HepG2 (cell line): Measurements from ENCODE around the gene AP2B1. TPM values are rescaled to one million over a fixed set of nuclear protein-coding genes. Genes with fewer than 3 reads are reported as not detected.
A peak's percentile ranks its signal among the peaks of the same experiment; 100 is the strongest.

Source experiments
- ATAC-seq: fragments of 200-7000 bp; cut with Tn5 transposase; 3 replicates; pipeline ENCODE4 v1.9.1; 2020; ENCODE audit warnings: mild to moderate bottlenecking, moderate library complexity
- BruUV-seq: library from RNA; stranded (reverse); fragments of 400-500 nt; replicated peaks from 2 replicates; lab custom pipeline; 2021; lab: Mats Ljungman, UMichigan
- CTCF ChIA-PET: fragments of 300-600 bp; formaldehyde crosslinking; extraction: SDS; loops from one replicate; lab custom pipeline; 2021; ENCODE audit warnings: low total read pairs, inconsistent platforms, low intra/inter-chr PET ratio; lab: Yijun Ruan, JAX
- POLR2A ChIA-PET: fragments of 350-600 bp; sonication (Branson Sonifier 250); formaldehyde crosslinking; loops from one replicate; lab custom pipeline; 2020; ENCODE audit warnings: antibody characterized with exemption, inconsistent platforms; lab: Yijun Ruan, JAX
- DNase-seq: peaks from one replicate; pipeline ENCODE4 v3.0.0-alpha.2; 2015; ENCODE audit warnings: low spot score
- FAIRE-seq: peaks from 3 replicates; lab custom pipeline; 2011; peaks lifted over from hg19 to GRCh38; lab: Jason Lieb, UNC
- H2AFZ ChIP-seq: one replicate; pipeline ENCODE4 v1.6.1; 2011; ENCODE audit warnings: low read length, inconsistent platforms
- H3K27ac ChIP-seq: fragments of 300-600 bp; 3 replicates; pipeline ENCODE4 v1.8.0; 2011; ENCODE audit warnings: mixed run types, mild to moderate bottlenecking, mixed read lengths, low read length, inconsistent platforms; ENCODE audit not compliant: insufficient read depth; ENCODE audit errors: extremely low read length
- H3K27me3 ChIP-seq, 2 experiments: fragments of 200-600 bp in 1 of 2; 2 replicates in 1 of 2; 3 replicates in 1 of 2; pipeline versions ENCODE4 v1.6.0 to v1.8.0; 2011; ENCODE audit warnings: low read length in 2 of 2, mild to moderate bottlenecking in 2 of 2, moderate library complexity in 2 of 2, inconsistent platforms in 1 of 2; ENCODE audit not compliant: insufficient read depth in 2 of 2, control insufficient read depth in 1 of 2
- H3K36me3 ChIP-seq, 2 experiments: fragments of 200-600 bp in 1 of 2; replicated peaks in 1 of 2; 2 replicates in 1 of 2; 3 replicates in 1 of 2; pipeline versions ENCODE4 v1.5.1 to v1.8.0; 2011; ENCODE audit warnings: low read length in 2 of 2, inconsistent platforms in 1 of 2; ENCODE audit not compliant: insufficient read depth in 2 of 2, control insufficient read depth in 1 of 2
- H3K4me1 ChIP-seq: 2 replicates; pipeline ENCODE4 v1.5.1; 2012; ENCODE audit warnings: low read length, inconsistent platforms; ENCODE audit not compliant: insufficient read depth
- H3K4me2 ChIP-seq: 2 replicates; pipeline ENCODE4 v1.6.0; 2011; ENCODE audit warnings: low read depth, low read length, inconsistent platforms
- H3K4me3 ChIP-seq, 3 experiments: fragments of 200-600 bp in 1 of 3; sonication (generic), shearing (Covaris generic) in 1 of 3; replicated peaks in 1 of 3; 2 replicates each; pipeline ENCODE4 v1.5.1; 2011 to 2016; ENCODE audit warnings: low read length in 3 of 3, inconsistent platforms in 2 of 3, low read depth in 2 of 3, mild to moderate bottlenecking in 2 of 3, control low read depth in 1 of 3, mixed read lengths in 1 of 3; ENCODE audit not compliant: insufficient read depth in 1 of 3
- H3K79me2 ChIP-seq: one replicate; pipeline ENCODE4 v1.6.1; 2011; ENCODE audit warnings: low read length, inconsistent platforms; ENCODE audit not compliant: insufficient read depth
- H3K9ac ChIP-seq: 2 replicates; pipeline ENCODE4 v1.6.0; 2011; ENCODE audit warnings: mild to moderate bottlenecking, low read depth, low read length, inconsistent platforms; ENCODE audit not compliant: insufficient read depth
- H3K9me3 ChIP-seq: 2 replicates; pipeline ENCODE4 v1.5.1; 2012; ENCODE audit warnings: mild to moderate bottlenecking, low read length
- H4K20me1 ChIP-seq: 2 replicates; pipeline ENCODE4 v1.6.0; 2011; ENCODE audit warnings: inconsistent platforms, mild to moderate bottlenecking, low read length, moderate library complexity; ENCODE audit not compliant: insufficient read depth
- MEIS1 ChIP-seq: sonication (generic); formaldehyde crosslinking; IDR thresholded peaks from 2 replicates; pipeline ENCODE4 v1.9.0; 2021; ENCODE audit warnings: mild to moderate bottlenecking, missing genetic modification reagents, moderate library complexity, borderline replicate concordance
- MTF1 ChIP-seq: sonication (generic); formaldehyde crosslinking; IDR thresholded peaks from 2 replicates; pipeline ENCODE4 v1.5.0; 2020; ENCODE audit warnings: missing genetic modification reagents
- RCOR2 ChIP-seq: IDR thresholded peaks from 2 replicates; pipeline ENCODE4 v1.6.1; 2016; ENCODE audit warnings: missing biosample characterization, missing genetic modification reagents
- RXRB ChIP-seq: IDR thresholded peaks from 2 replicates; pipeline ENCODE4 v1.6.1; 2016; ENCODE audit warnings: borderline replicate concordance, missing genetic modification reagents, missing compliant biosample characterization
- SRSF1 ChIP-seq: fragments of 200-400 bp; formaldehyde crosslinking; optimal IDR thresholded peaks from 2 replicates; pipeline ENCODE3; 2017; ENCODE audit warnings: mild to moderate bottlenecking, low read depth, low read length, moderate library complexity
- U2AF1 ChIP-seq: fragments of 200-400 bp; formaldehyde crosslinking; optimal IDR thresholded peaks from 2 replicates; pipeline ENCODE3; 2017; ENCODE audit warnings: mild to moderate bottlenecking, low read depth, low read length
- ZFP37 ChIP-seq: sonication (generic); formaldehyde crosslinking; IDR thresholded peaks from 2 replicates; pipeline ENCODE4 v1.4.0; 2020; ENCODE audit warnings: missing genetic modification reagents, borderline replicate concordance
- ZNF670 ChIP-seq: sonication (generic); formaldehyde crosslinking; IDR thresholded peaks from 2 replicates; pipeline ENCODE4 v1.8.0; 2022; ENCODE audit warnings: mild to moderate bottlenecking, missing genetic modification reagents, borderline replicate concordance
- ZNF878 ChIP-seq: sonication (generic); formaldehyde crosslinking; IDR thresholded peaks from 2 replicates; pipeline ENCODE4 v1.8.1; 2023; ENCODE audit warnings: mild to moderate bottlenecking, missing genetic modification reagents, moderate library complexity
- ZNF883 ChIP-seq: sonication (generic); formaldehyde crosslinking; IDR thresholded peaks from 2 replicates; pipeline ENCODE4 v1.5.1; 2020; ENCODE audit warnings: mild to moderate bottlenecking, missing genetic modification reagents; ENCODE audit errors: not compliant biosample characterization
- WGBS: methylation state at CpG from one replicate; pipeline ENCODE4 v1.1.6; 2017; ENCODE audit warnings: low lambda C conversion rate; 5-methylcytosine and 5-hydroxymethylcytosine counted together
- in situ Hi-C: cut with HindIII; loops from 2 replicates; pipeline ENCODE4 v1.10.0; 2017; ENCODE audit warnings: low pct_unique_long_range_greater_than_20kb; ENCODE audit not compliant: extremely low pct_ligation_motif_present
- intact Hi-C: fragments of 100-400 bp; cut with micrococcal nuclease; formaldehyde crosslinking; loops from one replicate; pipeline ENCODE4 v1.10.0; 2022; ENCODE audit not compliant: unreplicated experiment
- polyA plus RNA-seq, 8 experiments: library from polyadenylated mRNA; depleted of rRNA in 3 of 8; stranded (reverse) in 7 of 8; unstranded in 1 of 8; fragments of >200 nt; fragmentation: Illumina TruSeq in 4 of 8; extraction: Trizol in 4 of 8; gene quantifications; 2 replicates each; pipeline versions ENCODE4 v1.2.1 to v1.2.3, GENCODE V29; 2011 to 2016; ENCODE audit warnings: low read depth in 4 of 8, missing spikeins in 1 of 8, mixed read lengths in 1 of 8; ENCODE audit not compliant: insufficient read depth in 1 of 8
- total RNA-seq, 5 experiments: library from RNA; depleted of rRNA; stranded (reverse); fragments of >200 nt; fragmentation: Illumina TruSeq; extraction: Trizol; gene quantifications; 2 replicates each; pipeline ENCODE4 v1.2.3, GENCODE V29; 2016; ENCODE audit warnings: low read depth in 1 of 5
- TF ChIP-seq, protein P1 (sequence below): sonication (generic); formaldehyde crosslinking; IDR thresholded peaks from 2 replicates; pipeline ENCODE4 v1.8.0; 2022; ENCODE audit warnings: missing genetic modification reagents, mild to moderate bottlenecking, moderate library complexity, borderline replicate concordance

AP2B1 gene
- total and polyA plus RNA-seq, 2 of the 13 experiments (the other 11 are each of a cell fraction or from before 2014, with no cell fraction given), result 23.8 to 71.3 TPM

DNA sequence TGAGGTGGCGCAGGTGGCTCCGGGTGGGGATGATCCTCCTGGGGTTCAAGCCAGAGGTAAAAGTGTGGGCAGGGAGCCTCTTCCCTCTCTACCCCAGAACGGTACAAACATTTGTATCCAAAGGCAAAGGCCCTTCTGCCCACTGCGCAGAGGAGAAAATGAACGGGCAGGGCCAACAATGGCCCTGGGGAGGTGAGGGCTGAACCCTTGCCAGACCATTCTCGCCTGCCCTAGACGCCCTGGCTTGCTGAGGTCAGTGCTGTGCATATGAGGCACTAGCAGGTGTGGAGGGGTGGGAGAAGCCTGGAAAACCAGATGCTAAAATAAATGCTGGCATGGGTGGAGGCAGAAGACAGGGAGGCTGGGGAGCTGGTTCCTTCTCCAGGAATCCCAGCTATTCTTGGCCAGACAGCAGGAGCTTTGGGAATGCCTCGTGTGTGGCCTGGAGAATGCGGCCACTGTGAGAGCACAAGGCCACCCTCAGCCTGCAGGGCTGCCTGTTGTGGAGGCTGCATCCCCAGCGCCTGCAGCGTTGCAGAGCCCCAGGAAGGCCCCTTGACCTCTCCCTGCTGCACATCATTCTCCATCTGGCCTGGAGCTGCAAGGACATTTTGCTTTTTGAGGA is 178.1 kb downstream of the AP2B1 start:
- no peak for TF ChIP-seq ZNF670
- TF ChIP-seq U2AF1, result no peak
- TF ChIP-seq SRSF1, result no peak
- no peak for TF ChIP-seq ZNF883 (CRISPR knock-in tag)
- TF ChIP-seq, protein P1, sequence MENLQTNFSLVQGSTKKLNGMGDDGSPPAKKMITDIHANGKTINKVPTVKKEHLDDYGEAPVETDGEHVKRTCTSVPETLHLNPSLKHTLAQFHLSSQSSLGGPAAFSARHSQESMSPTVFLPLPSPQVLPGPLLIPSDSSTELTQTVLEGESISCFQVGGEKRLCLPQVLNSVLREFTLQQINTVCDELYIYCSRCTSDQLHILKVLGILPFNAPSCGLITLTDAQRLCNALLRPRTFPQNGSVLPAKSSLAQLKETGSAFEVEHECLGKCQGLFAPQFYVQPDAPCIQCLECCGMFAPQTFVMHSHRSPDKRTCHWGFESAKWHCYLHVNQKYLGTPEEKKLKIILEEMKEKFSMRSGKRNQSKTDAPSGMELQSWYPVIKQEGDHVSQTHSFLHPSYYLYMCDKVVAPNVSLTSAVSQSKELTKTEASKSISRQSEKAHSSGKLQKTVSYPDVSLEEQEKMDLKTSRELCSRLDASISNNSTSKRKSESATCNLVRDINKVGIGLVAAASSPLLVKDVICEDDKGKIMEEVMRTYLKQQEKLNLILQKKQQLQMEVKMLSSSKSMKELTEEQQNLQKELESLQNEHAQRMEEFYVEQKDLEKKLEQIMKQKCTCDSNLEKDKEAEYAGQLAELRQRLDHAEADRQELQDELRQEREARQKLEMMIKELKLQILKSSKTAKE (CRISPR knock-in tag), result no peak
- TF ChIP-seq ZFP37 (CRISPR knock-in tag), result no peak
- no peak for TF ChIP-seq RCOR2 (CRISPR knock-in tag)
- TF ChIP-seq RXRB, result no peak
- no peak for TF ChIP-seq MEIS1 (CRISPR knock-in tag)
- TF ChIP-seq MTF1 (CRISPR knock-in tag), result no peak
- no peak for TF ChIP-seq ZNF878 (CRISPR knock-in tag)
- TF ChIP-seq, all 625 proteins: peak for 0
- H2AFZ ChIP-seq, result no peak overlapping the region
- no peaks in the 10 kb centered on the region for H3K36me3 ChIP-seq
- peak overlapping the region in 1 of 3 experiments; percentile 26; a peak in 1 of 6 replicates for H3K4me3 ChIP-seq
- FAIRE-seq, result no peak
- H3K9me3 ChIP-seq, result no peaks in the 10 kb centered on the region
- ChIA-PET CTCF (interaction anchor here (3.0 kb wide), 2 partner anchors 40 to 44 kb away, joined by 28 to 50 read pairs; partner anchors contain the start of gene TAF15), POLR2A (interaction anchor here (1.7 kb wide), 1 partner anchor 186 kb away, joined by 5 read pairs; the partner anchor contains the start of gene PEX12)
- no peak for DNase-seq
- no peak overlapping the region for H3K9ac ChIP-seq
- peaks cover 3 to 33% of the 10 kb centered on the region in 2 experiments; a peak in 3 of 5 replicates for H3K27me3 ChIP-seq
- H3K27ac ChIP-seq, result no peak overlapping the region
- peak overlapping the region; percentile 86 for H3K4me2 ChIP-seq
- intact Hi-C loops (no loop called here), in situ Hi-C loops (no loop called here)
- no peaks in the 10 kb centered on the region for H3K79me2 ChIP-seq
- WGBS, result 38% methylated on average over 9 of the region's 11 CpGs
- no TSS peak for BruUV-seq
- peaks cover 28% of the 10 kb centered on the region for H3K4me1 ChIP-seq
- ATAC-seq, result no peak
- no peaks in the 10 kb centered on the region for H4K20me1 ChIP-seq
